A549 (cell line): ENCODE measurements around the gene AKAP8.
"Not testable (repeated sequence)": the region's sequence is repeated elsewhere in the genome, so short reads cannot be mapped to it uniquely, and the experiment has no call there.

ENCODE experiments used
- BHLHE40 ChIP-seq: IDR thresholded peaks from 2 replicates; pipeline ENCODE4 v1.6.1; 2012; ENCODE audit warnings: low read depth, low read length, inconsistent platforms
- EP300 ChIP-seq, 2 experiments: fragments of >200 bp; sonication (Bioruptor Twin); formaldehyde crosslinking; IDR thresholded peaks; 2 replicates in 1 of 2; 3 replicates in 1 of 2; pipeline ENCODE4 v1.6.1; 2016 to 2017
- MYC ChIP-seq: IDR thresholded peaks from 2 replicates; pipeline ENCODE4 v1.6.1; 2012; ENCODE audit warnings: mild to moderate bottlenecking, inconsistent platforms, low read length, improper control_type of control experiment, borderline replicate concordance
- NFE2L2 ChIP-seq: fragments of 150-350 bp; conservative IDR thresholded peaks from 2 replicates; pipeline ENCODE4 v1.6.1; 2014; ENCODE audit warnings: low read length
- POLR2A ChIP-seq: IDR thresholded peaks from 2 replicates; pipeline ENCODE4 v1.6.1; 2012; ENCODE audit warnings: mild to moderate bottlenecking, low read length
- POLR2AphosphoS2 ChIP-seq: conservative IDR thresholded peaks from 2 replicates; pipeline ENCODE4 v1.6.1; 2012; ENCODE audit warnings: low read length, improper control_type of control experiment, inconsistent platforms
- RCOR1 ChIP-seq: fragments of 150-350 bp; IDR thresholded peaks from 2 replicates; pipeline ENCODE4 v1.6.1; 2014; ENCODE audit warnings: antibody characterized with exemption, low read length, low read depth
- RFX5 ChIP-seq: fragments of 450-650 bp; IDR thresholded peaks from 2 replicates; pipeline ENCODE4 v1.7.1; 2014; ENCODE audit warnings: antibody characterized with exemption, mild to moderate bottlenecking, moderate library complexity
- TF ChIP-seq, protein P1 (sequence below): fragments of >200 bp; sonication (Bioruptor Twin); formaldehyde crosslinking; IDR thresholded peaks from 3 replicates; pipeline ENCODE4 v1.5.1; 2016

DNA sequence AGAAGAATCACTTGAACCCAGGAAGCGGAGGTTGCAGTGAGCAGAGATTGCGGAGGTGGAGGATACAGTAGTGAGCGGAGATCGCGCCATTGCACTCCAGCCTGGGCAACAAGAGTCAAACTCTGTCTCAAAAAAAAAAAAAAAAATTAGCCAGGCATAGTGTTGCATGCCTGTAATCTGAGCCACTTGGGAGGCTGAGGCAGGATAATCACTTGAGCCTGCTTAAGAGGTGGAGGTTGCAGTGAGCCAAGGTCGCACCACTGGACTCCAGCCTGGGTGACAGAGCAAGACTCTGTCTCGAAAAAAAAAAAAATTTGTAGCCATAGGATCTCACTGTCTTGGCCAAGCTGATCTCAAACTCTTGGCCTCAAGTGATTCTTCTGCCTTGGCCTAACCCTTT, 43.6 kb downstream of the AKAP8 start:
- TF ChIP-seq, protein P1, sequence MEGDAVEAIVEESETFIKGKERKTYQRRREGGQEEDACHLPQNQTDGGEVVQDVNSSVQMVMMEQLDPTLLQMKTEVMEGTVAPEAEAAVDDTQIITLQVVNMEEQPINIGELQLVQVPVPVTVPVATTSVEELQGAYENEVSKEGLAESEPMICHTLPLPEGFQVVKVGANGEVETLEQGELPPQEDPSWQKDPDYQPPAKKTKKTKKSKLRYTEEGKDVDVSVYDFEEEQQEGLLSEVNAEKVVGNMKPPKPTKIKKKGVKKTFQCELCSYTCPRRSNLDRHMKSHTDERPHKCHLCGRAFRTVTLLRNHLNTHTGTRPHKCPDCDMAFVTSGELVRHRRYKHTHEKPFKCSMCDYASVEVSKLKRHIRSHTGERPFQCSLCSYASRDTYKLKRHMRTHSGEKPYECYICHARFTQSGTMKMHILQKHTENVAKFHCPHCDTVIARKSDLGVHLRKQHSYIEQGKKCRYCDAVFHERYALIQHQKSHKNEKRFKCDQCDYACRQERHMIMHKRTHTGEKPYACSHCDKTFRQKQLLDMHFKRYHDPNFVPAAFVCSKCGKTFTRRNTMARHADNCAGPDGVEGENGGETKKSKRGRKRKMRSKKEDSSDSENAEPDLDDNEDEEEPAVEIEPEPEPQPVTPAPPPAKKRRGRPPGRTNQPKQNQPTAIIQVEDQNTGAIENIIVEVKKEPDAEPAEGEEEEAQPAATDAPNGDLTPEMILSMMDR = not testable (repeated sequence)
- not testable (repeated sequence) for TF ChIP-seq POLR2A; NFE2L2; BHLHE40; MYC; RFX5; EP300 (IDR thresholded peaks at IDR 0.05); POLR2AphosphoS2; RCOR1
